CD4-positive, alpha-beta T cell treated with Interleukin-4 for 1 hour (primary cell): ENCODE data around the gene CNIH2.
A peak's percentile ranks its signal among the peaks of the same experiment; 100 is the strongest.
"Not testable (repeated sequence)": the region's sequence is repeated elsewhere in the genome, so short reads cannot be mapped to it uniquely, and the experiment has no call there.

Experiments used
- DNase-seq, 2 donors: peaks; one replicate each; pipeline ENCODE4 v3.0.0-alpha.2; 2020 to 2022

CNIH2 gene

DNA sequence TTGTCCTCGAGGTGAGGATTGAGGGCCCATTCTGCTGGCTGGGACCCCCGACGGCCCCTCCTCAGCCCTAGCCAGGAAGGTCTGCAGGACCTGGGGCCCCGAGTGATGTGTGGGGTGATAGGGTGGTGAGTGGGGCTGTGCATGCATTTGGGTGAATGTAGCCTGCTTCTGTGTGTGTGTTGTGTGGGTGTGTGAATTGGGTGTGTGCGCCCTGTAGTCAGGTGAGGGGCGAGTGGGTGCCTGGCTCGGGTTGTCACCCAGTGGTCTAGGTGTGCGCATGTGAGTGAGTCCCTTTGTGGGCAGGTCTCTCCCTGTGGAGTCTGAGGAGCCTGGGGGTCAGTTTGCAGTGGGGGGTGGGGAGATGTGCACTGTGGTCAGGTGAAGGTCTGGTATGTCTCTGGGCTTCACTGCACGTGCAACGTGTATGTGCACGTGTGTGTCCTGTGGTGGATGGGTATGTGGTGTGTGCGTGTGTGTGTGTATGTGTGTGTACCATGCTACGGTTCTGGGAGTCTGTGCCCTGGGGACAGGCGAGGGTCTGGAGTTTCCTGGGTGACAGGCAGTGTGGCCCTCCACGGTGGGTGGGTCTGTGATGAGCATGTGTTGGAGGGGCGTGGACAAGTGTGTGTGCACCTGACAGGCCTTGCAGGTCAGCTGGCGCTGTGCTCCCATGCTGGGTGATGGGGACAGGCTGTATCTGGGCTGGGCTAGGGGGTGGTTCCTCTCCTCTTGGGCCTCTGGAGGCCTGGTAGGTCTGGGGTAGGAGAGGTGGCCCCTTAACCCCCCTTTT lies 14.8 kb downstream of the CNIH2 start:
- DNase-seq: no peak

DNA sequence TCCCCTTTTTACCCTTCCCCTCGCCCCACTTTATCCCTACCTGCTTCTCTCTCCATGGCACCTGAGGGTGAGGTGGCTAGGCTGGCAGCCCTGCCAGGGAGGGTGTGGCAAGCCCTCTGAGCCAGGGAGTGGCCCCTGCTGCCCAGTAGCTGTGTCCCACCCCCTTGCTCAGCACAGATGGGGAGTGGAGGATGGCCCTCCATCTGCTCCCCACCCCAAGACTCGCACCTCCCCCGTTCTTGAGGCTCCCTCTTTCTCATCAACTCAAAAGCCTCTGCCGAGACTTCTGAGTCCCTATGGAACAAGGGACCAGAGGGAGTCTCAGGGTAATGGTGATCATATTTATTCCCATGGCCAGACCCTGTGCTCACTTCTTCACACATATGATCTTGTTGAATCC lies 15.4 kb downstream of the CNIH2 start:
- DNase-seq: no peak

DNA sequence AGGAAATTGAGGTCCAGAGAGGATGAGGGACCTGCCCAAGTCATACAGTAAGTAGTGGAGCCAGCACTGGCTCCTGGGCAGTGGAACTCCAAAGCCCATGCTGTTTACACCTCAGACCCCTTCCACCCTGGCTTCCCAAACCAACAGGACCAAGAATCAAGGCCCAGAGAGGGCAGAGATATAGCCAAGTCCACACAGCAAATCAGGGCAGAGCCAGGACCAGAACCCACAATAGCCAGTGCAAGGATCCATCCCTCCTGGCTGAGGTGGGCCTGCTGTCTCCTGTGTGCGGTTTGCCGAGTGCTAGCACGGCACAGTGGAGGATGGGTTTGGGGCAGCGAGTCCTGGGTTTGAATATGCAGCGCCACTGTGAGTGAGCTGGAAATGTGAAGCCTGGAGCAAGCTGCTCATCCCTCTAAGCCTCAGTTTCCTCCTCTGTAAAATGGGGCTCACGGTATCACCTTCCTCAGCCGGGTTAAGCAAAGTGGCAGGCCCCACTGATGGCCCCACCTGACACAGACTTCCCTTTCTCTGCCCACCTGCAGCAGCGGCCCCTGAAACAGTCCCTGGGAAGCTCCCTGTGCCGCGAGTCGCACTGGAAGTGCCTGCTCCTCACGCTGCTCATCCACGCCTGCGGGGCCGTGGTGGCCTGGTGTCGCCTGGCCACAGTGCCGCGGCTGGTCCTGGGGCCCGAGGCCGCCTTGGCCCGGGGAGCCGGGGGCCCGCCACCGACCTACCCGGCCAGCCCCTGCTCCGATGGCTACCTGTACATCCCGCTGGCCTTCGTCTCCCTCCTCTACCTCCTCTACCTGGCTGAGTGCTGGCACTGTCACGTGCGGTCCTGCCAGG lies 16.0 kb downstream of the CNIH2 start:
- no peak for DNase-seq

DNA sequence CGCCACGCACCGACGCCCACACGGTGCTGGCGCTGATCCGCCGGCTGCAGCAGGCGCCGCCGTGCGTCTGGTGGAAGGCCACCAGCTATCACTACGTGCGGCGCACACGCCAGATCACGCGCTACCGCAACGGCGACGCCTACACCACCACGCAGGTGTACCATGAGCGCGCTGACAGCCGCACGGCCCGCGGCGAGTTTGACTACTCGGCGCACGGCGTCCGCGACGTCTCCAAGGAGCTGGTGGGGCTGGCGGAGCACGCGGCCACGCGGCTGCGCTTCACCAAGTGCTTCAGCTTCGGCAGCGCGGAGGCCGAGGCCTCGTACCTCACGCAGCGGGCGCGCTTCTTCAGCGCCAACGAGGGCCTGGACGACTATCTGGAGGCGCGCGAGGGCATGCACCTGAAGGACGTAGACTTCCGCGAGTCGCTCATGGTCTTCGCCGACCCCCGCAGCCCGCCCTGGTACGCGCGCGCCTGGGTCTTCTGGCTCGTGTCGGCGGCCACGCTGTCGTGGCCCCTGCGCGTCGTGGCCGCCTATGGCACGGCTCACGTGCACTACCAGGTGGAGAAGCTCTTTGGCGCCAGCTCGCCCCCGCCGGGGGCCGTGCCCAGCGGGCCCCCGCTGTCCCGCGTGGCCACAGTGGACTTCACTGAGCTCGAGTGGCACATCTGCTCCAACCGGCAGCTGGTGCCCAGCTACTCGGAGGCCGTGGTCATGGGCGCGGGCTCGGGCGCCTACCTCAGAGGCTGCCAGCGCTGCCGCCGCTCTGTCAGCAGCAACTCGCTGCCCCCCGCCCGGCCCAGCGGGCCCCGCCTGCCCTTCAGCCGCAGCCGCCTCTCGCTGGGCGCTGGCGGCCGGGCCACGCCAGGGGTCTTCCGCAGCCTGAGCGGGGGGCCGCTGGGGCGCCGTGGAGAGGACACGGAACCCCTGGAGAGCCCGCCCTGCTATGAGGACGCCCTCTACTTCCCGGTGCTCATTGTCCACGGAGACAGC lies 16.9 kb downstream of the CNIH2 start:
- no peak for DNase-seq

DNA sequence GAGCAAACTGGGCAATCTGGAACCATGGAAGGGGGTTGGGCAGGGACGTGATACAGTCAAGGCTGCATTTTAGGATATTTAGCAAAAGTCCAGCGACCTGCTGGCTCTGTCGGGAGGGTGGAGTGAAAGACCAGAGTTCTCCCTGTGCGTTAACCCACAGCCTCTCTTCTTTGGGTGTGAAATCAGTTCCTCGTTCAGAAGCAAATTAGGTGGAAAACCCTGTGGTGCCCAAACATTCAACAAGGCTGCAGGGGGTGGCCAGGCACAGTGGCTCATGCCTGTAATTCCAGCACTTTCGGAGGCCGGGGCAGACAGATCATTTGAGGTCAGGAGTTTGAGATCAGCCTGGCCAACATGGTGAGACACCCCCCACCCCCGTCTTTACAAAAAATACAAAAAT lies 19.6 kb downstream of the CNIH2 start:
- DNase-seq: no peak

DNA sequence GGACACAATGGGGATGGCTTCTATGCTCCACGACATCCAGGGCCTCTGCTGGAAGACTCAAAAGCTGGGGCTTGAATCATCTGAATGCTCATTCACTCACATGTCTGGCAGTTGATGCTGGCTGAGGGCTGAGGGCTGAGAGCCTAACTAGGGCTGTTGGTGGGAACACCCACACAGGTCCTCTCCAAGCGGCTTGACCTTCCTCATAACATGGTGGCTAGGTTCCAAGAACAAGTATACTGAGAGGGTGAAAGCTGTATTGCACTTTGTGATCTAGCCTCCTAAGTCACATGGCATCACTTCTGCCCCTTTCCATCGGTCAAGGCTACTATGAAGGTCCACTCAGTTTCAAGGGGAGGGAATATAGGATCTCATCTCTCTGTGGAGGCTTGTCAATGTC lies 21.2 kb downstream of the CNIH2 start:
- no peak for DNase-seq

DNA sequence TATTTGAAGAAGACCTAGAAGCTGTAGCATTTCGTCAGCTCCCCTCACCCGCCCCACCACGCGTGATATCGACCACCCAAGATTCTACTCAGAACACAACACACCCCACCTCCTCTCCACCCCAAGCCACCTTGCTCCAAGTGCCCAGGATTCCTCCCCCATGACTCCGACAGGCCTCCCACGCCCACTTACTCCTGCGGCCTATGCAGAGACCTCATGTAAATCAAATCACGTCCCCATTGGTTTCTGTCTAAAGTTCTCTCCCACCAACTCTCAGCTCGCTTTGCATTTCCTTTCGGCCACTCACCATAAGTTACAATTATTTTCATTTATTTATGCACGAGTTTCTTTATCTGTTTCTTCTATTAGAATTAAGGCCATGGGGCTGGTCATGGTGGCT lies 24.7 kb downstream of the CNIH2 start:
- DNase-seq: no peak

DNA sequence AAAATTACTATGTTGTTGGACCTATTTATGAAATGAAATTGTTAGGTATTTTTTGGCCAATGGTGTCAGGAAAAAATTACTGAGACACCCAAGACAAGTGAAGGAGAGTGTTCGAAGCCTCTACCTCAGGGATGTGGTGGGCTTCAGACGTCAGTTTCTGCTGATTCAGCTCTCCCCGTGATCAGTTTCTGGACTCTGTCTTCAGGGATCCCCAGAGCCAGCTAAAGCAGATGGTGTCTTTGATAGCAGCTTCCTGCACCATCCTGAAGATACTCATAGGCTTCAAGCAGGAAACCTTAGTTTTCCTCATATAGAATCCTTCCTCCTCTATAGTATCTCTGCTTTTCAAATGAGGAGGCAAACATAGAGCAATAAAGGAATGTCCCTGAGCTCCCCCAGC lies 31.5 kb downstream of the CNIH2 start:
- DNase-seq: no peak

DNA sequence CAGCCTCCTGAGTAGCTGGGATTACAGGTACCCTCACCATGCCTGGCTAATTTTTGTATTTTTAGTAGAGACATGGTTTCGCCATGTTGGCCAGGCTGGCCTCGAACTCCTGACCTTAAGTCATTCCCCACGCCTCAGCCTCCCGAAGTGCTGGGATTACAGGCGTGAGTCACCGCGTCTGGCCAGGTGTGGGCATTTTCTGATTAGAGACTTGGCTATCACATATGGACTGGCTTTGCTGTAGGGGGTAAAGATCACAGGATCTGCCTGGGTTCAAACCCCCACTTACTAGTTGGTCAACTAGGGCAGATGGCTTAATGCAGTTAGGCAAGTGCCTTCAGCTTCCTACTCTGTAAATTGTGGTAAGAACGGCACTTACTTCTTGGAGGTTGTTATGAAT lies 32.3 kb downstream of the CNIH2 start:
- no peak for DNase-seq

DNA sequence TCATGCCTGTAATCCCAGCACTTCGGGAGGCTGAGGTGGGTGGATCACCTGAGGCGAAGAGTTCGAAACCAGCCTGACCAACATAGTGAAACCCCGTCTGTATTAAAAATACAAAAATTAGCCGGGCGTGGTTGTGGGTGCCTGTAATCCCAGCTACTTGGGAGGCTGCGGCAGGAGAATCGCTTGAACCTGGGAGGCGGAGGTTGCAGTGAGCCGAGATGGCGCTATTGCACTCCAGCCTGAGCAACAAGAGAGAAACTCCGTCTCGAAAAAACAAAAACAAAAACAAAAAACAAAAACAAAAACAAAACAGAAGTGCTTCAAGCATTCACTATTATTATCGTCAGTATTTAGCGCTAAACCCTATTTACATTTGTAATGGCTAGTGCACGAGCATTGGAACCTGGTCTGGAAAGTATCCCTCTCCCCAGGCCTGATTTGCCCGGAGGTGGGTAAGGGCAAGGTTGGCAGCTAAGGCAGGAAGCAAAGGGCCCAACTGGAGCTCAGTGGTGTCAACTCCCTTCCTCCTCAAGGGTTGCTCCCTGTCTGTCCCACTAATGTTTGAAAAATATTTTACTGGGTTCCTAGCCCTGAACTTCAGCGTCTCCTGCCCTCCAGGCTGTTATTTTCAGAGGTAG lies 32.9 kb downstream of the CNIH2 start:
- not testable (repeated sequence) for DNase-seq

DNA sequence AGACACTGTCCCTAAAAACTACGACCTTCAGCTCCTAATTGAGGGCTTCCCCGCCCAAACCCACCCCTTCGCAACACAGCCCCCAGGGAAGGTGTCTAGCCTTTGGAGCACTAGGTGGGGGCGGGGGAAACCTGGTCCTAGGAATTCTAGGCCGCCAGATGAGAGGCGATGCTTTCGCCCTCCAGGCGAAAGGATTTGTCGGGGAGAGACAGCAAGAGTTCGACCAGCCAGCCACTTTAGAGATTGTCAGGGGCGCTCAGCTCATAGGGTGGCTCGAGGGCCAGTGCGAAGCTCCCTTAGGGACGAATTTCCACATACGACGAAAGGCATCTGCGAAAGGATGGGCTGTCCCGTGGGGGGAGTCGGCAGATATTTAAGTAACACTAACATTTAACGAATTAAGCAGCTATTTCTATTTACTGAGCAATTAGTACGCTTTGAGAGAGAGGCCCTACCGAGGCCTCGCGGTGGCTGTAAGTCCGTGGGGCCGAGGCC lies 33.5 kb downstream of the CNIH2 start:
- no peak for DNase-seq

DNA sequence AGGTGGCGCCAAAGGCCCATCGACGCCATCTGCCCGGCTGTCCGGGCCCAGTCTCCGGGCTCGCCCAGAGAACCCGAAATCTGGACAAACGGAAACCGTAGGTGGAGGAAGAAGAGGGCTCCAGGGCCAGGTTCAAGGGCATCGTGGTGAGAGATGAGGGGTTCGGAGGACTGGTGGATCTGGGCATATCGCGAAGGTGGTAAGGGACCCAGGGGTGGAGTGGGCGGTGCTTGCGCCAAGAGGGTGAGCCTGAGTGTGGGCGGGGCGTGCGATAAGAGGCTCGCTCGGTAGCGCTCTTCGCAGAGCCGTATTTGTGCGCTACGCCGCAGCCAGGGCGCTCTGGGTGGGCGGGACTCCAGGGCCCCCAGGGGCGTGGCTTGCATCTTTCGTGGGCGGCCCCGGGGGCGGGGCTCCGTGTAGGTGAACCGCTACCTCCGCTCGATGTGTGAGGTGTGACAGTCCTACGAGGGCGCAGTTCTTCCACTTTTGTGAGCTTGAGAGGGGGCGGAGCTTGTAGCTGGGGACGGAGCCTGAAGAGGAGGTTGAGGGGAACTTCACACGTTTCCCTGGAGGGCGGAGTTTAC lies 34.1 kb downstream of the CNIH2 start:
- DNase-seq: peak; percentile 98 to 99

DNA sequence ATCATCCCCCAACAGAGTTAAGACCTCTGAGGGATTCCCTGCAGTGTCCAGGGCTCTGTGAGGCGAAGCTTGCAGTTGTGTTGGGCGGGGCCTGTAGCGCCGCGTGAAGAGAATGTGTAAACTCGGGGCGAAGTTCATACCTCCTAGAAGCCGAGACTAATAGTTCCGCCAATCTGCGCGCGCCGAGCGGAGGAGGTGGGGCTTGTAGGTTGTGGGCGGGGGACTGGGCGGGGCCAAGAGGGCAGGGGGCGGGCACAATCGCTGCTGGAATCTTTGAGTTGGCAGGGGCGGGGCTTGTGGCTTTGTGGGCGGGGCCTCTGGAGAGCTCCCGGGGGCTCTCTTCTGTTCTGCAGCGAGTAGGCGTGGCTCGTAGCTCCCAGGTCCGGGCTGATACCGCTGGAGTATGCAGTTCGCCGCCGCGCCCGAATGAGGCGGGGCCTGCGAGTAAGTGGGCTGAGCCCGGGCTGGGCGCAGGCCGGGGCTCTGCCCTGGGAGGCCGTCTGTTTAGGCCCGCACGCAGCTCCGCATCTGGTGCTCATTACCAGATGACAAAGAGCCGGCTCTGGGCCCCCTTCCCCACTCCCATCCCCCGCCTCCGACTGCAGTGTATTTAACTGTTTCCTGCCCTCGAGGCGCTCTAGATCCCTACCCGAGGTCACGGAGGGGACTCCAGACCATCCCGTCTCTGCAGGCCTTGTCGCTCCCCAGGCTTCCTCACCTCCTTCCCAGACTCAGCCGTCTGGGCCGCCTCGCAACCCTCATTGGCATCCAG lies 34.8 kb downstream of the CNIH2 start:
- DNase-seq: peak; percentile 98 to 99

DNA sequence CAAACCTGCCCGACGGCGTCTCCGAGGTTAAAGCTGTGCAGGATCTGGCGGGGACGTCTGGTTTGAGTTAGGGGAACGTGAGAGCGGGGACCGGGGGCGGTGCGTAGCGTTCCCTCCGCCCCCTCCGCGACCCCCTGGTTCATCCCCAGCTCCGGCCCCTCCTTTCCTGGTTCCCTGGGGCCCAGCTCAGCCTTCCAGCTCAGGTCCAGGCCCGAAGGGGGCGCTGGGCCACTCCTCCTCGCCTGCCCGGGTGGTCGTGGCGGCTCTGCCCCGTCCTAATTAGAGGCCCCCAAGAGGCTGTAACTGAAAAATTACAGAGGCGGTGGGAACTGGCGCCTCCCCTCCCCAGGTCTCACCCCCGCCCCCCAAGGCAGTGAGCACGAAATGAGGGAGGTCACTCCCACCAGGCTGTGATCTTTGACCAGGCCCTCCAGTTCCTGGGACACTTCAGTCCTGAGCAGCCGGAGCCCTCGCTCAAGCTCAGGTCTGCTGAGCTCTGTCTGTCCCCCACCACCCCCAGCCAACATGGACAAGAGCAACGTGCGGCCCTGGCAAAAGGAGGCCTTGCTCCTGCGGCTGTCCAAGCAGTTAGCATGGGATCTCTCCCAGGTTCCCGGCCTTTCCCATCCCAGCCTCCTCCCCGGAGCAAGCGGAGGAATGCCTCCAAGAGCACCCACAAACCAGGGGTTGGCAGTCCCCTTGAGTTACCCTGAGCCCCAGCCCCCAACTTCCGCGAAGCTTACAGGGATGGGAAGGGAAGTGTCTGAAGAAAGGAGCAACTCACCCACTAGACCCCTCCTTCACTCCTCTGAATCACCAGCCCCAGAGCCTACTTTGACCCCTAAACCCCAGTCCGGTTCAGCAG lies 35.6 kb downstream of the CNIH2 start:
- DNase-seq: no peak

DNA sequence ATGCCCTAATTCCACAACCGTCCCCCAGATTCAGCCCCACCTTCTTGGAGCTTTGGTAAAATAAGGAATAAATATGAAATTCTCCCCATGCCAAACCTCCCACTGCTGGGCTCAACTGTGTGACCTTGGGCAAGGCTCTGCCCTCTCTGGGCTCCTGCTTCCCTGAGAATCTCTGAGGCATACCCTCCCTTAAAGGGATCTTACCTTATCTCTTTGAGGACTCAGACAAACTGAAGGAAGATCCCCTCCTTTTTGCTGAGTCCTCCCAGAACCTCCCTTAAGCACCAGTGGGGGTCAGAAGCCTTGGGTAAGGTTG lies 36.2 kb downstream of the CNIH2 start:
- DNase-seq: no peak

DNA sequence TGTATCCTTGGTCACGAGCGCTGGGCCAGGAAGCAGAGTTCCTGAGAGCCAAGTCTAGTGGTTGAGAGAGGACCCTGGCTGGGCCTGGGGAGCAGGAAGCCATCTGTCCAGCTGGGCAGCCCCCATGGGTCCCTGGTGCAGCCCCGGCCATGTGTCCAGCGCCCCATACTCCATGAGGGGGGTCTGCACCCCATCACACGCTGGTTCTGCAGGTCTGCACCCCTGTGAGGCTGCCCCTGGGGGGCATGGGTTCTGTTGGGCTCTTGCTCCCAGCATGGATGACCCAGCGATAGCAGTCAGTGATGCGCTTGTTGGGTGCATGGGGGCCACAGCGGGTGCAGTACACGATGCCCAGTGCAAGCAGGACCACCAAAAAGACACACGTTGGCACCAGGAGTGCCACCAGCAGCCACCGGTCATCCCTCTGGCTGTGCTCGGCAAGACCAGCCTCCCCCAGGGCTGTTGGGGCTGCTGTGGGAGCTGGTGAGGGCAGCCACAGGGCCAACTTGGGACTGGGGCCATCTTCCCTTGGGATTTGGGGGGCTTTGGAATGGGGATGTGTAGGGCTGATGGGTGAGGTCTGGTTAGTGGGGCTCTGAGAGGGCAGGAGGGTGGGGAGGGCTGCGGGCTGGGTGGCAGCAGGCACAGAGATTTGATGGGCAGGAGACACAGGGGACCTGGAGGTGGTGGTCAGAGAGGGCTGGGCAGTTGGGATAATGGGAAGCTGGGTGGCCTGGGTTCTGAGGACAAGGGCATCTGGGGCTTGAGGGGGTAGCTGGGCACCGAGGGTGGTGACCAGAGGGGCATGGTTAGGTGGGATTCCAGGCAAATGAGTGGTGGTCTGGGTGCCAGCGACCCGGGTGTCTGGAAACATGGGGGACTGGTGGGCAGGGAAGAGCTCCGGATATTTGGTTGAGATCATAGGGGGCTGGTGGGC lies 36.9 kb downstream of the CNIH2 start:
- no peak for DNase-seq

DNA sequence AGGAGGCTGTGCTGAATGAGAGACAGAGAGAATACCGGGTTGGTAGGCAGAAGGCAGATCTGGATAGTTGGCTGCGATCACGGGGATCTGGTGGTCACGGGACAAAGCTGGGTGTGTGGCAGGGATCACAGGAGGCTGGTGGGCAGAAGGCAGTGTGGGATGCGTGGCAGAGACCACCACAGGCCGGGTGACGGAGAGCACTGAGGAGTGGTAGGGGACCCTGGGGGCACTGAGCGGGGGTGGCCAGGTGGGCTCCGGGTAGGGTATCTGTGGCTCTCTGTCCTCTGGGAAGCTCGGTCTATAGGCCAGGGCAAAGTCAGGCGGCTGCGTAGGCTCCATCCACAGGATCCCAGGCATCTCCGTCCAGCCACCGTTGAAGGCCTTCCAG lies 37.5 kb downstream of the CNIH2 start:
- DNase-seq: no peak

DNA sequence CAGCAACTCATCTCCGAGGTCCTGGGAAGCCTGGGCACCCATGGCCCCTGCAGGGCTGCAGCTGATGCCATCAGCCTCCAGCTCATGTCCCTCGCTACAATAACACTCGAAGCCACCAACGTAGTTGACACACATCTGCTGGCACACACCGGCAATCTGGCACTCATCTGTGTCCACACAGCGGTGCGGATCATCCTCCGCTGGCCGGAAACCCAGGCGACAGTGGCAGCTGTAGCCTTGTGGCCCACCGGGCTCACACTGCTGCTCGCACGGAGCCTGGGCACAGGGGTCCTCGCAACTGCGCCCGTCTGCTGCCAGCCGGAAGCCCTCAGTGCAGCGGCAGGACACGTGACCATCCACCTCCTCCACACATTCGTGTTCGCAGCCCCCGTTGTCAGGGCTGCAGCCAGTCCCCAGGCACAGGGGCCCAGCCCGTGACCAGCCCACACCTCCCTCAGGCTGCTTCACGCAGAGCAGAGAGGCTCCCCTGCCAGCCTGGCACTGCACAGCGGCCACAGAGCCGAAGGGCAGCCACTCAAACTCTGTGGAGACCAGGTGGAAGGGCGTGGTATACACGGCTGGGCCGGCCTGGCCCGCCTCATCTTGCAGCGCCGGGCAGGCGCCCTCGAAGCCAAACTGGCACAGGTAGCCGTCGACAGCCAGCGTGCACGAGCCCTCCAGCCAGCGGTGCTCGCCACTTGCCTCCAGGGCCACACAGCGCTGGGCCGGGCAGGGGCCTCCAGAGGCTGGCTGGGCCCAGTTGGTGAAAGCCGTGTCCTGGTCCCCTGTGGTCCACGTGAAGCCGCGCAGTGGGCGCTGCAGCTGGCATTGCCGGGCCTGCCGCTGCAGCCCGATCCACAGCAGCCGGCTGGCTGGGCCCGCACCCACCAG lies 38.2 kb downstream of the CNIH2 start:
- DNase-seq: no peak
